ENCODE measurements around the gene GABRG3. TPM values are rescaled to one million over a fixed set of nuclear protein-coding genes. Genes with fewer than 3 reads are reported as not detected.

The GABRG3 gene
- polyA plus RNA-seq, 2 of the 4 experiments (the other 2 are of a cell fraction): 0.08 to 0.18 TPM

DNA sequence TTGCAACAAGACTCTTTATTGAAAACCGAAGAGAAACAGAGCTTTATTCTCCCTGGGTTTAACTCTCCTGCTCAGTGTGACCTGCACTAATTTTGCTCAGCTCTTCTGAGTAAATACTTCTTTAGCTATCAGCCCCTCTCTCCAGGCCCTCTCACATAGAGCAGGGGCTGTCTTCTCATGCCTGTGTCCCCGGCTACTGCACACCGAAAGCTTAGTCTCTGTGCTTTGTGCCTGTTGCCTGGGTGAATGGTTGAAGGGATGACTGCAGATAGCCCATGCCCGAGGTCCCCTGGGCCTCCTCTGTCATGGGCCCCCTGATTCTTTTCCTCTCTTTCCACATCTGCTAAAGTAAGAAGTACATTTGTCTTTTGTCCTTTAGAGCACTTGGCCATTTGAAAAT lies 195.9 kb downstream of the GABRG3 start:
- CTCF ChIA-PET: interaction anchor here (1.3 to 1.9 kb wide), 2 partner anchors 10 to 192 kb away, joined by 5 read pairs; no protein-coding TSS in a partner anchor
- no peak for TF ChIP-seq FOXS1 (CRISPR knock-in tag; IDR thresholded peaks at IDR 0.05)
- TF ChIP-seq ELK1 (IDR thresholded peaks at IDR 0.05; ENCODE audit: low read depth, low read length): no peak
- POLR2A ChIA-PET: no interaction called here
- no peak overlapping the region for H3K4me2 ChIP-seq
- FAIRE-seq (no peak), ATAC-seq (no peak), DNase-seq (ENCODE audit: low read depth in 1 of 2, low spot score in 1 of 2) (no peak)
- 0 out of 3 replicates have a peak, but pooled peaks cover under 1% of the 10 kb centered on the region for H3K9me3 ChIP-seq
- no peak overlapping the region for H3K4me3 ChIP-seq
- 17% methylated on average over 4 of the region's 4 CpGs for WGBS (ENCODE audit: missing lambda C conversion rate)
- no peaks in the 10 kb centered on the region for H3K4me1 ChIP-seq
- H3K27ac ChIP-seq: no peak overlapping the region

DNA sequence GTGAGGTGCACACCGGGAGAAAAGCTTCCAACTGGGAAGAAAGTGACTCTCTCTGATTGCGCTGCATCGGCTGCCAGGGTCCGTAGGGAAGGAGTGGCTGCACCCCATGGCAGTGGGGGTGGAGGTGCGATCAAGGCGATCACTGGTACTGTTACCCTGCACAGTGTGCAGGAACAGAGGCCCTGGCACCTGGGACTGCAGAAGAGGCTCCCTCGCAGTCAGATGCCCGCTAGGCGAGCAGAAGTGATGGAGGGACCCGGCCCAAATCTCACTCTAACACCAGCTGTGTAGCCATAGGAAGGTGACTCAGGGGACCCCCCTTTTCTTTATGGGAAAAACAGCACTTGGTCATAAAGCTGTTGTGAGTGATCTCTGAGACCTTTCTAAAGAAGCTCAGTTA lies 196.8 kb downstream of the GABRG3 start:
- 48% methylated on average over 10 of the region's 10 CpGs for WGBS (ENCODE audit: missing lambda C conversion rate)
- no peak for FAIRE-seq
- Histone ChIP-seq H3K4me3 (no peak overlapping the region), H3K9me3 (no peaks in the 10 kb centered on the region), H3K4me1 (no peaks in the 10 kb centered on the region), H3K27ac (no peak overlapping the region), H3K4me2 (no peak overlapping the region)
- CTCF ChIA-PET: interaction anchor here (1.3 to 1.9 kb wide), 2 partner anchors 9 to 191 kb away, joined by 5 read pairs; no protein-coding TSS in a partner anchor
- no peak for ATAC-seq
- POLR2A ChIA-PET: no interaction called here
- TF ChIP-seq PHF8 (IDR thresholded peaks at IDR 0.05; ENCODE audit: borderline replicate concordance, low read depth) (no peak), SREBF2 (IDR thresholded peaks at IDR 0.05) (no peak), RCOR1 (IDR thresholded peaks at IDR 0.05; ENCODE audit: low read depth, low read length) (no peak), CEBPB (IDR thresholded peaks at IDR 0.05) (no peak), FOSB (CRISPR knock-in tag; IDR thresholded peaks at IDR 0.05) (no peak), ZSCAN20 (CRISPR knock-in tag; IDR thresholded peaks at IDR 0.05) (no peak)
- TF ChIP-seq, protein P1, sequence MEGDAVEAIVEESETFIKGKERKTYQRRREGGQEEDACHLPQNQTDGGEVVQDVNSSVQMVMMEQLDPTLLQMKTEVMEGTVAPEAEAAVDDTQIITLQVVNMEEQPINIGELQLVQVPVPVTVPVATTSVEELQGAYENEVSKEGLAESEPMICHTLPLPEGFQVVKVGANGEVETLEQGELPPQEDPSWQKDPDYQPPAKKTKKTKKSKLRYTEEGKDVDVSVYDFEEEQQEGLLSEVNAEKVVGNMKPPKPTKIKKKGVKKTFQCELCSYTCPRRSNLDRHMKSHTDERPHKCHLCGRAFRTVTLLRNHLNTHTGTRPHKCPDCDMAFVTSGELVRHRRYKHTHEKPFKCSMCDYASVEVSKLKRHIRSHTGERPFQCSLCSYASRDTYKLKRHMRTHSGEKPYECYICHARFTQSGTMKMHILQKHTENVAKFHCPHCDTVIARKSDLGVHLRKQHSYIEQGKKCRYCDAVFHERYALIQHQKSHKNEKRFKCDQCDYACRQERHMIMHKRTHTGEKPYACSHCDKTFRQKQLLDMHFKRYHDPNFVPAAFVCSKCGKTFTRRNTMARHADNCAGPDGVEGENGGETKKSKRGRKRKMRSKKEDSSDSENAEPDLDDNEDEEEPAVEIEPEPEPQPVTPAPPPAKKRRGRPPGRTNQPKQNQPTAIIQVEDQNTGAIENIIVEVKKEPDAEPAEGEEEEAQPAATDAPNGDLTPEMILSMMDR (IDR thresholded peaks at IDR 0.05): no peak
- no peak for DNase-seq (ENCODE audit: low read depth in 1 of 2, low spot score in 1 of 2)

DNA sequence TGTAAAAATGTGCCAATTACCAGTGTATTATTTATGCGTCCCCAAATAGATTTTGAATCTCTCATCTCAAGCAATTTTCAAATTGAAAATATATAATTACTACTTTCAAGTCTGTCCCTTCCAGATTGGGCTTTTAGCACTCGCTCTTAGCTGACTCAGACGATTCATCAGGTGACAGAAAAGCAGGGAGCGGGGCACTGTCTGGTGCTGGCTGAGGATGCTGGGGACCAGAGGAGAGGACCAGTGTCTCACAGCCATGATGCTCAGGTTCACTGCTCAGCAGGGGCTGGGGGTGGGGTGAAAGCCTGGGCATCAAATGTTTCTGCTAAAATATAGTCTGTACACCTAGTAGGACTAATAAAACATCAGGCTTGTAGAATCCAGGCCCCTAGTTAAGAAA lies 199.9 kb downstream of the GABRG3 start:
- no peak overlapping the region for H3K4me3 ChIP-seq
- CTCF ChIA-PET: interaction anchor here (0.9 kb wide), 1 partner anchor 26 kb away, joined by 3 read pairs; no protein-coding TSS in a partner anchor
- FAIRE-seq (no peak), DNase-seq (ENCODE audit: low read depth in 1 of 2, low spot score in 1 of 2) (no peak), ATAC-seq (no peak)
- H3K4me2 ChIP-seq: no peak overlapping the region
- TF ChIP-seq POLR2A (IDR thresholded peaks at IDR 0.05; ENCODE audit: low read length) (no peak), ZC3H11A (IDR thresholded peaks at IDR 0.05) (no peak), FOXS1 (CRISPR knock-in tag; IDR thresholded peaks at IDR 0.05) (no peak), NFE2L2 (conservative IDR thresholded peaks at IDR 0.05; ENCODE audit: low read length) (no peak), ELK1 (IDR thresholded peaks at IDR 0.05; ENCODE audit: low read depth, low read length) (no peak), JUN (IDR thresholded peaks at IDR 0.05) (no peak), EP300 (IDR thresholded peaks at IDR 0.05) (no peak), GATA3 (IDR thresholded peaks at IDR 0.05; ENCODE audit: borderline replicate concordance) (no peak), POLR2AphosphoS2 (conservative IDR thresholded peaks at IDR 0.05; ENCODE audit: low read length) (no peak), HOXA7 (CRISPR knock-in tag; IDR thresholded peaks at IDR 0.05) (no peak)
- no peak overlapping the region for H3K27ac ChIP-seq
- WGBS (ENCODE audit: missing lambda C conversion rate): 26% methylated on average over 4 of the region's 4 CpGs
- no peaks in the 10 kb centered on the region; the same call in 2 of the 3 replicates for H3K9me3 ChIP-seq
- POLR2A ChIA-PET: no interaction called here
- H3K4me1 ChIP-seq: no peaks in the 10 kb centered on the region

- peaks cover 12% of the 10 kb centered on the region for H3K9me3 ChIP-seq
Measured at GRCh38 chr15:27172821-27173220, 201.8 kb downstream of the GABRG3 start.

More at GRCh38 chr15:27172821-27173220, 201.8 kb downstream of the GABRG3 start:
- Histone ChIP-seq H3K4me3 (no peak overlapping the region), H3K27ac (no peak overlapping the region), H3K4me1 (no peaks in the 10 kb centered on the region), H3K4me2 (no peak overlapping the region)
- WGBS (ENCODE audit: missing lambda C conversion rate): 8% methylated on average over 5 of the region's 5 CpGs
- ATAC-seq: no peak
- ChIA-PET POLR2A (no interaction called here), CTCF (interaction anchor here (0.6 to 1.3 kb wide), 3 partner anchors 10 to 41 kb away, joined by 3 to 5 read pairs (median 3); no protein-coding TSS in a partner anchor)
- DNase-seq (ENCODE audit: low read depth in 1 of 2, low spot score in 1 of 2): no peak
- TF ChIP-seq KDM1A (IDR thresholded peaks at IDR 0.05; ENCODE audit: low read depth): no peak
- no peak for TF ChIP-seq RFX5 (IDR thresholded peaks at IDR 0.05)
- TF ChIP-seq ESRRA (IDR thresholded peaks at IDR 0.05; ENCODE audit: borderline replicate concordance, low read length): no peak
- no peak for TF ChIP-seq EHF (CRISPR knock-in tag; IDR thresholded peaks at IDR 0.05)
- TF ChIP-seq SREBF2 (IDR thresholded peaks at IDR 0.05): no peak
- TF ChIP-seq KDM5A (IDR thresholded peaks at IDR 0.05): no peak
- no peak for FAIRE-seq
